Type B pancreatic cell (in vitro differentiated cells): Measurements from ENCODE around the gene MACF1. TPM values are rescaled to one million over a fixed set of nuclear protein-coding genes. Genes with fewer than 3 reads are reported as not detected.

Source experiments
- DNase-seq: peaks from one replicate; pipeline ENCODE4 v3.0.0; 2021; ENCODE audit warnings: mixed read lengths; ENCODE audit not compliant: unreplicated experiment; ENCODE audit errors: extremely low spot score
- H3K27ac Mint-ChIP-seq: 2 replicates; pipeline ENCODE4 v1.8.0; 2021; ENCODE audit warnings: mild to moderate bottlenecking, mixed read lengths
- H3K27me3 Mint-ChIP-seq: 2 replicates; pipeline ENCODE4 v1.8.0; 2021; ENCODE audit warnings: mixed read lengths
- H3K36me3 Mint-ChIP-seq: 2 replicates; pipeline ENCODE4 v1.8.0; 2021; ENCODE audit warnings: mixed read lengths
- H3K4me1 Mint-ChIP-seq: one replicate; pipeline ENCODE4 v1.8.0; 2021; ENCODE audit warnings: mixed read lengths; ENCODE audit not compliant: unreplicated experiment
- H3K4me3 Mint-ChIP-seq: 2 replicates; pipeline ENCODE4 v1.8.0; 2021; ENCODE audit warnings: mild to moderate bottlenecking, mixed read lengths
- H3K9me3 Mint-ChIP-seq: 2 replicates; pipeline ENCODE4 v1.8.0; 2021; ENCODE audit warnings: mixed read lengths
- total RNA-seq: library from RNA; stranded (reverse); gene quantifications from 2 replicates; pipeline ENCODE4 v1.2.1, GENCODE V29; 2021; ENCODE audit warnings: low replicate concordance
- TF ChIP-seq, protein P1 (sequence below): fragments of 200-600 bp; sonication (generic); conservative IDR thresholded peaks from 2 replicates; pipeline ENCODE4 v1.5.0; 2021; ENCODE audit warnings: antibody characterized with exemption, mild to moderate bottlenecking

Gene MACF1
- total RNA-seq, 1 donor from 2014 or later: 201 TPM

DNA sequence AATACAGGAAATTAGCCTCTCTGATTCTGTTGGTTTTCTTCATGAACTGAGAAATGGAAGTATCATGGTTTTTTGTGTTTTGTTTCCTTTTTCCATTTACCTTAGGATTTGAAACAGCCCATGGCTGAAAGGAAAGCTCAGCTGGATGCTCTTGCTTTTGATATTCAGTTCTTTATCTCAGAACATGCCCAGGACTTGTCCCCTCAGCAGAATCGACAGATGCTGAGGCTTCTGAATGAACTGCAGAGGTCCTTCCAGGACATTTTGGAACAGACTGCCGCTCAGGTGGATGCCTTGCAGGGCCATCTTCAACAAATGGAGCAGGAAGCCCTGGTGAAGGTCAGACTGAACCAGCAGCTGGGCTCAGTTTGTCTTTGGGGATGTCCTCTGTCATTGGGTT is 142.4 kb downstream of the MACF1 start:
- Mint-ChIP-seq H3K27me3 (no peaks in the 10 kb centered on the region), H3K4me3 (no peak overlapping the region), H3K4me1 (no peaks in the 10 kb centered on the region), H3K9me3 (no peaks in the 10 kb centered on the region), H3K27ac (no peak overlapping the region), H3K36me3 (peaks cover 40% of the 10 kb centered on the region)
- no peak for DNase-seq
- TF ChIP-seq, protein P1, sequence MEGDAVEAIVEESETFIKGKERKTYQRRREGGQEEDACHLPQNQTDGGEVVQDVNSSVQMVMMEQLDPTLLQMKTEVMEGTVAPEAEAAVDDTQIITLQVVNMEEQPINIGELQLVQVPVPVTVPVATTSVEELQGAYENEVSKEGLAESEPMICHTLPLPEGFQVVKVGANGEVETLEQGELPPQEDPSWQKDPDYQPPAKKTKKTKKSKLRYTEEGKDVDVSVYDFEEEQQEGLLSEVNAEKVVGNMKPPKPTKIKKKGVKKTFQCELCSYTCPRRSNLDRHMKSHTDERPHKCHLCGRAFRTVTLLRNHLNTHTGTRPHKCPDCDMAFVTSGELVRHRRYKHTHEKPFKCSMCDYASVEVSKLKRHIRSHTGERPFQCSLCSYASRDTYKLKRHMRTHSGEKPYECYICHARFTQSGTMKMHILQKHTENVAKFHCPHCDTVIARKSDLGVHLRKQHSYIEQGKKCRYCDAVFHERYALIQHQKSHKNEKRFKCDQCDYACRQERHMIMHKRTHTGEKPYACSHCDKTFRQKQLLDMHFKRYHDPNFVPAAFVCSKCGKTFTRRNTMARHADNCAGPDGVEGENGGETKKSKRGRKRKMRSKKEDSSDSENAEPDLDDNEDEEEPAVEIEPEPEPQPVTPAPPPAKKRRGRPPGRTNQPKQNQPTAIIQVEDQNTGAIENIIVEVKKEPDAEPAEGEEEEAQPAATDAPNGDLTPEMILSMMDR: no peak

DNA sequence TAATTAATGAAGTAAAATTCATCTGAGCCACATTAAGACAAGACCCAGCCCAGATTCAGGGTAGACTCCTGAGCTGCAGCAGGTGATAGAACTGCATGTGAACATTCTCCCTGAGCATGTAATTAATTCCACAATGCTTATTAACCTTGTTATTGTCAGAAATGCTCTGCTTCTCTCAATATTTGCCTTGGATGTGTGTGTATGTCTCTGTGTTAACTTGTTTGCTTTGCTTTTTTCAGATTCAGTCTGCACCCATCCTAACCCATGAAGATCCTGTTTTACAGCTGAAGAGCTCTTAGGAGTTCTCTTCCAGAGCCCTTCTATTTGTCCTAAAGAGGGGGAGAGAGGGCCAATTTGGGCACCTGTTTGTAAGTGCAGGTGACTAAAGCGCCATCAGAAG is 143.8 kb downstream of the MACF1 start:
- peaks cover 30% of the 10 kb centered on the region for H3K36me3 Mint-ChIP-seq

DNA sequence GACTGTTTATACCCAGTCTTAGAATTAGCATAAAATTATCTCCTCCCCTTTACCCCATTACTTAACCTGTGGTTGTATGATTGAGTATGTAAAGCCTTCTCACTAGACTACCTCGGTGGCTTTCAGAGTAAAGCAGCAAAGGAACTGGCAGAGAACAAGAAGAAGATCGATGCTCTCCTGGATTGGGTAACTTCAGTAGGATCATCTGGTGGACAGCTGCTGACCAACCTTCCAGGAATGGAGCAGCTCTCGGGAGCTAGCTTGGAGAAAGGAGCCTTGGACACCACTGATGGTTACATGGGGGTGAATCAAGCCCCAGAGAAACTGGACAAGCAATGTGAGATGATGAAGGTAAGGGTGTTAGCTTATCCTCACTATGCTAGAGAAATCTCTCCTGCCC is 148.4 kb downstream of the MACF1 start:
- peaks cover 29% of the 10 kb centered on the region for H3K36me3 Mint-ChIP-seq
- H3K4me3 Mint-ChIP-seq: no peak overlapping the region
- DNase-seq: no peak
- H3K27ac Mint-ChIP-seq: no peak overlapping the region
- no peaks in the 10 kb centered on the region for H3K9me3 Mint-ChIP-seq
- TF ChIP-seq, protein P1: no peak
- H3K4me1 Mint-ChIP-seq: no peaks in the 10 kb centered on the region
- no peaks in the 10 kb centered on the region for H3K27me3 Mint-ChIP-seq

More for the DNA sequence above, 143.8 kb downstream of the MACF1 start:
- H3K9me3 Mint-ChIP-seq: no peaks in the 10 kb centered on the region
- DNase-seq: no peak
- TF ChIP-seq, protein P1: no peak
- no peaks in the 10 kb centered on the region for H3K27me3 Mint-ChIP-seq
- H3K4me1 Mint-ChIP-seq: no peaks in the 10 kb centered on the region
- no peak overlapping the region for H3K27ac Mint-ChIP-seq
- H3K4me3 Mint-ChIP-seq: no peak overlapping the region

DNA sequence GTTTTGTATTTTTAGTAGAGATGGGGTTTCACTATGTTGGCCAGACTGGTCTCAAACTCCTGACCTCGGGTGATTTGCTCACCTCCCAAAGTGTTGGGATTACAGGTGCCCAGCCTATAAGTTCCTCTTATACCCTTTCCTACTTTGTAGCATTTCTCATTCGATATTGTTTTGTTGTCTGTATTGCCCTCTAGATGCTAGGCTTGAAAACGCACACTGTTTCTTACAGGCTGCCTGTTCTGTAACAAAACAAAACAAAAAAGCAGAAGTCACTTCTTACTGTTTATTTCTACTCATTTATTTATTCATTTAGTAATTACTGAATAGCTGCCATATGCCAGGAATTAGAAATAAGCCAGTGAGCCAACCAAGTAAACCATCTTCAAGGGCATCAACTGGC is 150.1 kb downstream of the MACF1 start:
- no peaks in the 10 kb centered on the region for H3K9me3 Mint-ChIP-seq
- H3K27me3 Mint-ChIP-seq: no peaks in the 10 kb centered on the region
- no peak overlapping the region for H3K4me3 Mint-ChIP-seq
- TF ChIP-seq, protein P1: no peak
- no peak for DNase-seq
- H3K27ac Mint-ChIP-seq: no peak overlapping the region
- H3K4me1 Mint-ChIP-seq: no peaks in the 10 kb centered on the region
- peaks cover 31% of the 10 kb centered on the region for H3K36me3 Mint-ChIP-seq

DNA sequence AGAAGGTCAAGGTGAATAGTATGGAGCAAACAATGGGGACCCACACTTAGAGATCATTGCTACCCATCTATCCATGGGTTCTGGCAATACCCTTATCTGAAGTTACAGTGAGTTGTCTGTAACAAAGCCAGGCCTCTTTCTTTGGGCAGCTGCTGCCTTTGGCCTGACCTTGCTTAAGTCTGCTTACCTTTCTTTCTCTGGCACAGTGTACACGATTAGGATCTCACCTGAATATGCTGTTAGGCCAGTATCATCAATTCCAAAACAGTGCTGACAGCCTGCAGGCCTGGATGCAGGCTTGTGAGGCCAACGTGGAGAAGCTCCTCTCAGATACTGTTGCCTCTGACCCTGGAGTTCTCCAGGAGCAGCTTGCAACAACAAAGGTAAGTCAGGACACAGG is 154.0 kb downstream of the MACF1 start:
- no peak for DNase-seq
- Mint-ChIP-seq H3K4me1 (no peaks in the 10 kb centered on the region), H3K9me3 (no peaks in the 10 kb centered on the region), H3K4me3 (no peak overlapping the region), H3K36me3 (peaks cover 27% of the 10 kb centered on the region), H3K27ac (no peak overlapping the region), H3K27me3 (no peaks in the 10 kb centered on the region)
- TF ChIP-seq, protein P1: no peak

DNA sequence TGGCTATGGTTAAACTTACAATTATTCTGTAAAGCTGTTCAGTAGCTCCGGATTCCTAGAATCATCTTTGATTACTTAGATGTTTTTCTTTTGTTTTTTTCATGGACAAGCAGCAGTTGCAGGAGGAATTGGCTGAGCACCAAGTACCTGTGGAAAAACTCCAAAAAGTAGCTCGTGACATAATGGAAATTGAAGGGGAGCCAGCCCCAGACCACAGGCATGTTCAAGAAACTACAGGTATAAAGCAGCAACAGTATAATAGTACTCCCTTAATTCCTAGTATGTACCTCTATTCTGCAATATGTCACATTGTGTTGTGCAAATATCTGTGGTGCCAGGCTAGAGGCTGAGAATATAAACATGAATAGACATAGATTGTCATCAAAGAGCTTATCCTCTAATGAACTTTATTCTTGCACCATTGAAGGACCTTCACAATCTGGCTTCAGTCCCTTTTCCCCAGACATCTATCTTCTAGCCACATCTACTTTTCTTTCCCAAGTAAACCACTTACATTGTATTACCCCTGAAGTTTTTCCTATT is 154.6 kb downstream of the MACF1 start:
- Mint-ChIP-seq H3K27ac (no peak overlapping the region), H3K36me3 (peaks cover 26% of the 10 kb centered on the region), H3K27me3 (no peaks in the 10 kb centered on the region), H3K9me3 (no peaks in the 10 kb centered on the region), H3K4me3 (no peak overlapping the region), H3K4me1 (no peaks in the 10 kb centered on the region)
- no peak for DNase-seq
- TF ChIP-seq, protein P1: no peak
